Thoracic aorta (tissue), 2 donors: ENCODE results near the gene ADGRB3. TPM values are rescaled to one million over a fixed set of nuclear protein-coding genes. Genes with fewer than 3 reads are reported as not detected.

Experiments used
- ATAC-seq: fragments of 150-250 bp; one replicate; pipeline ENCODE4 v1.8.0; 2017; ENCODE audit warnings: low read depth; ENCODE audit not compliant: insufficient number of reproducible peaks, low FRiP score
- DNase-seq: peaks from one replicate; pipeline ENCODE4 v3.0.0-alpha.2; 2020; ENCODE audit warnings: low spot score
- H3K27ac ChIP-seq, 2 donors: fragments of 200-600 bp; sonication (generic); 1 replicate in 1 of 2; 2 replicates in 1 of 2; pipeline ENCODE4 v1.5.1; 2016; ENCODE audit warnings: mild to moderate bottlenecking in 2 of 2, moderate library complexity in 2 of 2
- H3K27me3 ChIP-seq: fragments of 200-600 bp; sonication (generic); replicated peaks from 2 replicates; pipeline ENCODE4 v1.6.0; 2016; ENCODE audit warnings: mild to moderate bottlenecking; ENCODE audit not compliant: insufficient read depth
- H3K36me3 ChIP-seq: fragments of 200-600 bp; sonication (generic); one replicate; pipeline ENCODE4 v1.5.1; 2016
- H3K4me1 ChIP-seq, 2 donors: fragments of 200-600 bp; sonication (generic); 1 replicate in 1 of 2; 2 replicates in 1 of 2; pipeline versions ENCODE4 v1.5.1 to v1.6.0; 2016; ENCODE audit warnings: low read depth in 2 of 2, mild to moderate bottlenecking in 1 of 2; ENCODE audit not compliant: control insufficient read depth in 1 of 2
- H3K4me3 ChIP-seq: fragments of 200-600 bp; sonication (generic); 2 replicates; pipeline ENCODE4 v1.5.1; 2016; ENCODE audit warnings: mild to moderate bottlenecking
- H3K9me3 ChIP-seq: fragments of 200-600 bp; sonication (generic); 2 replicates; pipeline ENCODE4 v1.5.1; 2016
- total RNA-seq, 2 donors: library from RNA; depleted of rRNA; stranded (reverse); fragments of >200 nt; gene quantifications; one replicate each; pipeline versions ENCODE4 v1.1.0 to v1.2.3, GENCODE V29; 2016
- TF ChIP-seq, protein P1 (sequence below): fragments of 200-600 bp; sonication (generic); IDR thresholded peaks from one replicate; pipeline ENCODE4 v1.5.1; 2019; ENCODE audit warnings: antibody characterized with exemption

ADGRB3 gene
- total RNA-seq, 2 donors from 2014 or later = 2.4 to 10.1 TPM

DNA sequence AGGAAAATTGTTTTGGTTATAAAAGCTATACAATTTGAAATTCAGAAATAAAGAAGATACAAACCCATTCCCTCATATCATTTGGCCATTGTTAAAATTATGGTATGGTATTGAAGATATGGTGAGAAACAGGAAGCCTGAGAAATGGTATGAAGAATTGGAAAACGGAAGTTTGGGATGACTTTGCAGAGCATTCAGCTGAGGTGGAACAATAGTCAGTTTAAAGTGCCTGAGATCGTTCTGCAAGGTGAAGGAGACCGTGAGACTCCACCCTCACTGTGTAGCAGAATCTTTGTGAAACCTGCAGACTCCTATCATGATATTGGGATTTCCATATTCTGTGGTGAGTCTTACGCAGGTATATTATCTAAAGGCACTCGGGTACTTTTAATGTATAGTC is 97.3 kb downstream of the ADGRB3 start:
- H3K4me1 ChIP-seq = peaks cover 5 to 6% of the 10 kb centered on the region in 2 donors
- no peak overlapping the region for H3K27ac ChIP-seq
- H3K9me3 ChIP-seq = no peaks in the 10 kb centered on the region
- TF ChIP-seq, protein P1, sequence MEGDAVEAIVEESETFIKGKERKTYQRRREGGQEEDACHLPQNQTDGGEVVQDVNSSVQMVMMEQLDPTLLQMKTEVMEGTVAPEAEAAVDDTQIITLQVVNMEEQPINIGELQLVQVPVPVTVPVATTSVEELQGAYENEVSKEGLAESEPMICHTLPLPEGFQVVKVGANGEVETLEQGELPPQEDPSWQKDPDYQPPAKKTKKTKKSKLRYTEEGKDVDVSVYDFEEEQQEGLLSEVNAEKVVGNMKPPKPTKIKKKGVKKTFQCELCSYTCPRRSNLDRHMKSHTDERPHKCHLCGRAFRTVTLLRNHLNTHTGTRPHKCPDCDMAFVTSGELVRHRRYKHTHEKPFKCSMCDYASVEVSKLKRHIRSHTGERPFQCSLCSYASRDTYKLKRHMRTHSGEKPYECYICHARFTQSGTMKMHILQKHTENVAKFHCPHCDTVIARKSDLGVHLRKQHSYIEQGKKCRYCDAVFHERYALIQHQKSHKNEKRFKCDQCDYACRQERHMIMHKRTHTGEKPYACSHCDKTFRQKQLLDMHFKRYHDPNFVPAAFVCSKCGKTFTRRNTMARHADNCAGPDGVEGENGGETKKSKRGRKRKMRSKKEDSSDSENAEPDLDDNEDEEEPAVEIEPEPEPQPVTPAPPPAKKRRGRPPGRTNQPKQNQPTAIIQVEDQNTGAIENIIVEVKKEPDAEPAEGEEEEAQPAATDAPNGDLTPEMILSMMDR = no peak
- ATAC-seq (no peak), DNase-seq (no peak)
- H3K4me3 ChIP-seq = no peak overlapping the region
- no peaks in the 10 kb centered on the region for H3K36me3 ChIP-seq
- no peaks in the 10 kb centered on the region for H3K27me3 ChIP-seq

DNA sequence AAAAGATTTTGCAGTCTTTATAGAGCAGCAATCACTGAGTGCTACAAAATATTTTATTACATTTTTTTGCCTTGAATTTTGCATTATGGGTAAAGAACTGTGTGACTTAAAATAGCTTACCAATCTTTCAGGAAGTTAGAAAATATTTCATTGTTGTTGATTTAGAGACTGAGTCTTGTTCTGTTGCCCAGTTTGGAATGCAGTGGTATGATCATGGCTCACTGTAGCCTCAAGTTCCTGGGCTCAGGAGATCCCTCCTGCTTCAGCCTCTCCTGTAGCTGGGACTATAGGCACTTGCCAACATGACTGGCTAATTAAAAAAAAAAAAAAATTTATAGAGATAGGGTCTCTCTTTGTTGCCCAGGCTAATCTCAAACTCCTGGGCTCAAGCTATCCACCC is 100.8 kb downstream of the ADGRB3 start:
- ATAC-seq = no peak
- H3K9me3 ChIP-seq = no peaks in the 10 kb centered on the region
- TF ChIP-seq, protein P1 = no peak
- no peaks in the 10 kb centered on the region for H3K27me3 ChIP-seq
- H3K36me3 ChIP-seq = no peaks in the 10 kb centered on the region
- H3K4me3 ChIP-seq = no peak overlapping the region
- H3K27ac ChIP-seq = no peak overlapping the region
- DNase-seq = no peak
- H3K4me1 ChIP-seq = peaks cover 5 to 6% of the 10 kb centered on the region in 2 donors

DNA sequence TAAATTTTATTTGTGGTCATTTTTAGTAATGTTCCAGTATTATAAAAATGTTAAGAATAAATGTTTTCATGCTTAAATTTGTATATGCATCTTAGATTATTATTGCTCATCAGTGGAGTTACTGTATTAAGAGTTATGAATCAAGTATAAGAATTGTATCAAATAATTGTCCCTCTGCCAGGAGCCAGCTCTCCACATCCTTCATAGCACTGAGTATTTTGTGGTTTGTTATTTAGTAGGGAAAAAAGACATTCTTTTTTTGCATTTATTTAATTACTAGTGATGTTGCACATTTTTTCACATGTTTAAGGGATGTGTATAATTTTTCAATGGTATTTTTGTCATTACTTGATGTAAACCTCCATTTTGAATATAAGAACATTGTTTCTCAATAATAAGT is 102.0 kb downstream of the ADGRB3 start:
- TF ChIP-seq, protein P1 = no peak
- peaks cover 5 to 6% of the 10 kb centered on the region in 2 donors for H3K4me1 ChIP-seq
- H3K27ac ChIP-seq = no peak overlapping the region
- ATAC-seq (no peak), DNase-seq (no peak)
- H3K27me3 ChIP-seq = no peaks in the 10 kb centered on the region
- no peaks in the 10 kb centered on the region for H3K9me3 ChIP-seq
- no peaks in the 10 kb centered on the region for H3K36me3 ChIP-seq
- H3K4me3 ChIP-seq = no peak overlapping the region

DNA sequence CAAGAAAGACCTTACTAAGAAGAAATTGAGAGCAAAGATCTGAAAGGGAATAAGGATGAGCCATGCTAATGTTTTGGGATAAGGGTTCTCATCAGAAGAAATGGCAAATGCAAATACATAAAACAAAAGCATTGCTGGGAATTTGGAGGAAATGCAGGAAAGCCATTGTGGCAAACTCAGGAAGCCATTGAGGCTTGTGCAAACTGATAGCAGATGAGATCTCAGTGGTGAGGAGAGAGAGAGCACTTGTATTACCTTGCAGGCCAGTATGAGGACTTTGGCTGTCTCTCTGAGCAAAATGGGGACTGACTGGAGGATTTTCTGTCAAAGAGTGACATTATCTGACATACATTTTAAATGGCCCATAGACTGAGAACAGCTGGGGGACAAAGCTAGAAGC is 103.0 kb downstream of the ADGRB3 start:
- H3K36me3 ChIP-seq = no peaks in the 10 kb centered on the region
- TF ChIP-seq, protein P1 = no peak
- no peak overlapping the region for H3K4me3 ChIP-seq
- DNase-seq (no peak), ATAC-seq (no peak)
- no peaks in the 10 kb centered on the region for H3K9me3 ChIP-seq
- H3K4me1 ChIP-seq = peaks cover 5 to 6% of the 10 kb centered on the region in 2 donors
- H3K27me3 ChIP-seq = no peaks in the 10 kb centered on the region
- H3K27ac ChIP-seq = no peak overlapping the region

- no peak overlapping the region for H3K4me3 ChIP-seq
- H3K9me3 ChIP-seq = no peaks in the 10 kb centered on the region
- no peak overlapping the region for H3K27ac ChIP-seq
- H3K27me3 ChIP-seq = no peaks in the 10 kb centered on the region
- peaks cover 0 to under 1% of the 10 kb centered on the region in 2 donors for H3K4me1 ChIP-seq
- TF ChIP-seq, protein P1 = no peak
- no peak for ATAC-seq
- H3K36me3 ChIP-seq = no peaks in the 10 kb centered on the region
- no peak for DNase-seq
Observed at GRCh38 chr6:68740828-68741500, 105.9 kb downstream of the ADGRB3 start.
